B cell (primary cell): ENCODE results near the gene ST3GAL3.

Experiments
- EZH2 ChIP-seq: IDR thresholded peaks from 2 replicates; pipeline ENCODE4 v1.6.1; 2012; ENCODE audit warnings: borderline replicate concordance, low read depth, mild to moderate bottlenecking, moderate library complexity, low read length; ENCODE audit not compliant: insufficient read depth, poor library complexity, severe bottlenecking
- TF ChIP-seq, protein P1 (sequence below): fragments of 200-600 bp; IDR thresholded peaks from one replicate; pipeline ENCODE4 v1.8.0; 2022; ENCODE audit warnings: antibody characterized with exemption, mild to moderate bottlenecking

DNA sequence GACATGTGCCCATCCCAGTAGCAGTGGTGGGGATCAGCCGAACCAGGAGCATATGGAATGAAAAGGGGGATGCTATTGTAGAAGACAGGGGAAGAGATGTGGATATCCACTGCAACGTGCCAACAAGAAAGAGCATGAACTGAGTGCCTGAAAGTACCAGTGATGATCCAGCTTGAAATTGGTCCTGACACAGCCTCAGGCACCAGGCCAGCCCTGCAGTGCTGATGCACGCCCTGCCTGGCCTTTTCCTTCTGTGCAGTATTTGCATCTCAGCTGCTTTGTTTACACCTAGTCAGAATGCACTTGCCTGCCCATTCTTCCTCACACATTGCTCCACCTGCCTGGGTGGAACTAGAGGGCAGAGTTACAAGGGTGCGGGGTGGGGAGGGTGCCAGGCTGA is 176.0 kb downstream of the ST3GAL3 start:
- TF ChIP-seq, protein P1, sequence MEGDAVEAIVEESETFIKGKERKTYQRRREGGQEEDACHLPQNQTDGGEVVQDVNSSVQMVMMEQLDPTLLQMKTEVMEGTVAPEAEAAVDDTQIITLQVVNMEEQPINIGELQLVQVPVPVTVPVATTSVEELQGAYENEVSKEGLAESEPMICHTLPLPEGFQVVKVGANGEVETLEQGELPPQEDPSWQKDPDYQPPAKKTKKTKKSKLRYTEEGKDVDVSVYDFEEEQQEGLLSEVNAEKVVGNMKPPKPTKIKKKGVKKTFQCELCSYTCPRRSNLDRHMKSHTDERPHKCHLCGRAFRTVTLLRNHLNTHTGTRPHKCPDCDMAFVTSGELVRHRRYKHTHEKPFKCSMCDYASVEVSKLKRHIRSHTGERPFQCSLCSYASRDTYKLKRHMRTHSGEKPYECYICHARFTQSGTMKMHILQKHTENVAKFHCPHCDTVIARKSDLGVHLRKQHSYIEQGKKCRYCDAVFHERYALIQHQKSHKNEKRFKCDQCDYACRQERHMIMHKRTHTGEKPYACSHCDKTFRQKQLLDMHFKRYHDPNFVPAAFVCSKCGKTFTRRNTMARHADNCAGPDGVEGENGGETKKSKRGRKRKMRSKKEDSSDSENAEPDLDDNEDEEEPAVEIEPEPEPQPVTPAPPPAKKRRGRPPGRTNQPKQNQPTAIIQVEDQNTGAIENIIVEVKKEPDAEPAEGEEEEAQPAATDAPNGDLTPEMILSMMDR: no peak
- TF ChIP-seq EZH2: no peak
